Activated CD4-positive, alpha-beta T cell treated with anti-CD3 and anti-CD28 coated beads for 1 hour (primary cell): ENCODE data around the gene SRPK2.
"Not testable (repeated sequence)": the region's sequence is repeated elsewhere in the genome, so short reads cannot be mapped to it uniquely, and the experiment has no call there.

Experiments
- DNase-seq: peaks from one replicate; pipeline ENCODE4 v3.0.0-alpha.2; 2020

The SRPK2 gene

GRCh38 chr7:105215182-105215581 lies 173.5 kb downstream of the SRPK2 start:
- no peak for DNase-seq

GRCh38 chr7:105213611-105214010 lies 175.1 kb downstream of the SRPK2 start:
- no peak for DNase-seq

- DNase-seq = no peak
Measured at GRCh38 chr7:105212212-105212611, 176.5 kb downstream of the SRPK2 start.

GRCh38 chr7:105210721-105211205 lies 178.0 kb downstream of the SRPK2 start:
- no peak for DNase-seq

- DNase-seq = no peak
Measured at GRCh38 chr7:105209870-105210269, 178.9 kb downstream of the SRPK2 start.

- DNase-seq = no peak
Measured at GRCh38 chr7:105209433-105209832, 179.3 kb downstream of the SRPK2 start.

- no peak for DNase-seq
Measured at GRCh38 chr7:105206985-105207384, 181.7 kb downstream of the SRPK2 start.

GRCh38 chr7:105205592-105206237 lies 183.0 kb downstream of the SRPK2 start:
- DNase-seq = no peak

GRCh38 chr7:105204953-105205352 lies 183.8 kb downstream of the SRPK2 start:
- no peak for DNase-seq

- no peak for DNase-seq
Measured at GRCh38 chr7:105204520-105204919, 184.2 kb downstream of the SRPK2 start.

- no peak for DNase-seq
Measured at GRCh38 chr7:105202616-105203015, 186.1 kb downstream of the SRPK2 start.

- DNase-seq = no peak
Measured at GRCh38 chr7:105199386-105199785, 189.3 kb downstream of the SRPK2 start.

- DNase-seq = no peak
Measured at GRCh38 chr7:105198223-105198622, 190.5 kb downstream of the SRPK2 start.

GRCh38 chr7:105196473-105196872 lies 192.2 kb downstream of the SRPK2 start:
- DNase-seq = no peak

GRCh38 chr7:105195891-105196290 lies 192.8 kb downstream of the SRPK2 start:
- no peak for DNase-seq

GRCh38 chr7:105194959-105195358 lies 193.8 kb downstream of the SRPK2 start:
- DNase-seq = not testable (repeated sequence)

GRCh38 chr7:105191331-105191730 lies 197.4 kb downstream of the SRPK2 start:
- no peak for DNase-seq

- no peak for DNase-seq
Measured at GRCh38 chr7:105189859-105190492, 198.7 kb downstream of the SRPK2 start.

- DNase-seq = no peak
Measured at GRCh38 chr7:105188201-105188600, 200.5 kb downstream of the SRPK2 start.

- no peak for DNase-seq
Measured at GRCh38 chr7:105187302-105188169, 201.2 kb downstream of the SRPK2 start.

- no peak for DNase-seq
Measured at GRCh38 chr7:105185290-105186010, 203.3 kb downstream of the SRPK2 start.

GRCh38 chr7:105180002-105180401 lies 208.7 kb downstream of the SRPK2 start:
- DNase-seq = no peak
